OCI-LY7 (cell line): ENCODE results near the gene DTX1. TPM values are rescaled to one million over a fixed set of nuclear protein-coding genes. Genes with fewer than 3 reads are reported as not detected.

Source experiments
- BruUV-seq: library from RNA; stranded (reverse); fragments of 400-500 nt; replicated peaks from 2 replicates; lab custom pipeline; 2021; lab: Mats Ljungman, UMichigan
- CTCF ChIA-PET: fragments of 300-600 bp; sonication (Branson Sonifier 250); formaldehyde crosslinking; loops from one replicate; lab custom pipeline; 2022; ENCODE audit warnings: antibody characterized with exemption; ENCODE audit not compliant: unreplicated experiment; lab: Charles Lee
- POLR2A ChIA-PET: fragments of 300-600 bp; sonication (Branson Sonifier 250); formaldehyde crosslinking; loops from one replicate; lab custom pipeline; 2022; ENCODE audit warnings: antibody characterized with exemption; lab: Charles Lee
- DNase-seq: peaks from one replicate; pipeline ENCODE4 v3.0.0-alpha.2; 2015; ENCODE audit warnings: low spot score
- H2AFZ ChIP-seq: fragments of 200-600 bp; sonication (generic), shearing (Covaris generic); 2 replicates; pipeline ENCODE4 v1.6.1; 2014; ENCODE audit warnings: mild to moderate bottlenecking, antibody characterized with exemption, low read length, moderate library complexity
- H3K27ac ChIP-seq: fragments of 200-600 bp; sonication (generic); 2 replicates; pipeline ENCODE4 v1.5.1; 2014; ENCODE audit warnings: mixed run types, low read depth, mild to moderate bottlenecking, moderate library complexity, low read length, inconsistent platforms; ENCODE audit not compliant: poor library complexity, severe bottlenecking
- H3K36me3 ChIP-seq: fragments of 200-600 bp; sonication (generic); 2 replicates; pipeline ENCODE4 v1.6.1; 2014; ENCODE audit warnings: mild to moderate bottlenecking, antibody characterized with exemption, low read length, moderate library complexity, mixed read lengths; ENCODE audit not compliant: insufficient read depth
- H3K4me1 ChIP-seq: fragments of 200-600 bp; sonication (generic); 2 replicates; pipeline ENCODE4 v1.5.1; 2014; ENCODE audit warnings: mild to moderate bottlenecking, low read length; ENCODE audit not compliant: insufficient read depth, poor library complexity, severe bottlenecking
- H3K4me2 ChIP-seq: fragments of 200-600 bp; sonication (generic); 2 replicates; pipeline ENCODE4 v1.6.1; 2014; ENCODE audit warnings: mild to moderate bottlenecking, low read length
- H3K4me3 ChIP-seq: fragments of 200-600 bp; sonication (generic); 2 replicates; pipeline ENCODE4 v1.5.1; 2014; ENCODE audit warnings: mild to moderate bottlenecking, low read depth, low read length; ENCODE audit not compliant: poor library complexity, severe bottlenecking
- H3K79me2 ChIP-seq: fragments of 200-600 bp; sonication (generic); 2 replicates; pipeline ENCODE4 v1.6.1; 2016; ENCODE audit warnings: low read depth, mild to moderate bottlenecking, low read length, moderate library complexity, mixed read lengths; ENCODE audit not compliant: insufficient read depth
- H3K9me2 ChIP-seq: fragments of 200-600 bp; sonication (generic); 2 replicates; pipeline ENCODE4 v1.6.1; 2016; ENCODE audit warnings: mild to moderate bottlenecking, low read length, mixed read lengths; ENCODE audit not compliant: insufficient read depth
- H3K9me3 ChIP-seq: fragments of 200-600 bp; sonication (generic); 2 replicates; pipeline ENCODE4 v1.6.1; 2014; ENCODE audit warnings: mild to moderate bottlenecking, mixed run types, low read length, mixed read lengths
- H4K20me1 ChIP-seq: fragments of 200-600 bp; sonication (generic); 2 replicates; pipeline ENCODE4 v1.6.1; 2014; ENCODE audit warnings: mild to moderate bottlenecking, antibody characterized with exemption, low read length, moderate library complexity, mixed read lengths; ENCODE audit not compliant: insufficient read depth
- EZH2phosphoT487 ChIP-seq: fragments of 200-600 bp; sonication (generic); IDR thresholded peaks from 2 replicates; pipeline ENCODE4 v1.6.1; 2018; ENCODE audit warnings: low read depth, borderline replicate concordance, mild to moderate bottlenecking, mixed run types, antibody characterized with exemption, low read length, moderate library complexity, mixed read lengths
- intact Hi-C: fragments of 100-400 bp; cut with micrococcal nuclease; formaldehyde crosslinking; loops from one replicate; pipeline ENCODE4 v1.10.0; 2022; ENCODE audit not compliant: unreplicated experiment
- total RNA-seq, 2 experiments: library from RNA; depleted of rRNA in 1 of 2; stranded (reverse); fragments of >200 nt in 1 of 2; shearing (Covaris generic) in 1 of 2; gene quantifications; 2 replicates each; pipeline ENCODE4 v1.2.3, GENCODE V29; 2014 to 2022
- TF ChIP-seq, protein P1 (sequence below): fragments of 200-600 bp; sonication (generic); conservative IDR thresholded peaks from 2 replicates; pipeline ENCODE4 v1.5.1; 2014; ENCODE audit warnings: mild to moderate bottlenecking, antibody characterized with exemption, low read length, moderate library complexity, mixed read lengths

Gene DTX1
- total RNA-seq, 2 experiments from 2014 or later: 293 to 535 TPM

GRCh38 chr12:113137861-113138783, 81.6 kb downstream of the DTX1 start:
- POLR2A ChIA-PET: interaction anchor here (0.7 to 2.1 kb wide), 7 partner anchors 11 to 142 kb away, joined by 3 to 5 read pairs (median 4); no protein-coding TSS in a partner anchor

DNA sequence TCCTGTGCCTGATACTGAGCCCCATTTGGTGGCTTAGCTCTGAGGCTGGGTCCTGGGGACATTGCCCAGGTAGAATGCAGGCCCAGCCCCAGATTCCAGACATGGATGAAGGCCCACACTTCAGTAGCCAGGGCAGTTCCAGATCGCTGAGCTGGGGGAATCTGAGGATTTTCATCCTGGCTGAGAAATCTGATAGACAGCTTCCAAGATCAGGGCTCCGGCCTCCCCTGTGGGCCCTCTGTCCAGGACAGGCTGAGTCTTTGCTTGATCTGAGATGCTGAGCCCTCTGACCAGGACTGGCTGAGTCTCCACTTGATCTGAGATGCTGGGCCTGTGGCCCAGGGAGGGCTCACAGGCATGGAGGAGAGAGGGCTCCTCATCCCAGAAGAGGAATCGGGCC, 82.3 kb downstream of the DTX1 start:
- no peak overlapping the region for H3K4me3 ChIP-seq
- TF ChIP-seq EZH2phosphoT487: no peak
- TF ChIP-seq, protein P1, sequence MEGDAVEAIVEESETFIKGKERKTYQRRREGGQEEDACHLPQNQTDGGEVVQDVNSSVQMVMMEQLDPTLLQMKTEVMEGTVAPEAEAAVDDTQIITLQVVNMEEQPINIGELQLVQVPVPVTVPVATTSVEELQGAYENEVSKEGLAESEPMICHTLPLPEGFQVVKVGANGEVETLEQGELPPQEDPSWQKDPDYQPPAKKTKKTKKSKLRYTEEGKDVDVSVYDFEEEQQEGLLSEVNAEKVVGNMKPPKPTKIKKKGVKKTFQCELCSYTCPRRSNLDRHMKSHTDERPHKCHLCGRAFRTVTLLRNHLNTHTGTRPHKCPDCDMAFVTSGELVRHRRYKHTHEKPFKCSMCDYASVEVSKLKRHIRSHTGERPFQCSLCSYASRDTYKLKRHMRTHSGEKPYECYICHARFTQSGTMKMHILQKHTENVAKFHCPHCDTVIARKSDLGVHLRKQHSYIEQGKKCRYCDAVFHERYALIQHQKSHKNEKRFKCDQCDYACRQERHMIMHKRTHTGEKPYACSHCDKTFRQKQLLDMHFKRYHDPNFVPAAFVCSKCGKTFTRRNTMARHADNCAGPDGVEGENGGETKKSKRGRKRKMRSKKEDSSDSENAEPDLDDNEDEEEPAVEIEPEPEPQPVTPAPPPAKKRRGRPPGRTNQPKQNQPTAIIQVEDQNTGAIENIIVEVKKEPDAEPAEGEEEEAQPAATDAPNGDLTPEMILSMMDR: no peak
- ChIA-PET POLR2A (interaction anchor here (0.9 to 2.1 kb wide), 3 partner anchors 13 to 34 kb away, joined by 3 to 5 read pairs (median 5); no protein-coding TSS in a partner anchor), CTCF (interaction anchor here (0.7 to 1.5 kb wide), 2 partner anchors 14 to 15 kb away, joined by 3 read pairs; no protein-coding TSS in a partner anchor)
- H4K20me1 ChIP-seq: 0 out of 2 replicates have a peak, but pooled peaks cover 1% of the 10 kb centered on the region
- peak overlapping the region; percentile 30 for H3K27ac ChIP-seq
- H3K79me2 ChIP-seq: peaks cover 16% of the 10 kb centered on the region
- no peak for DNase-seq
- H3K9me2 ChIP-seq: no peaks in the 10 kb centered on the region
- peaks cover 64% of the 10 kb centered on the region for H3K4me1 ChIP-seq
- no peak overlapping the region for H3K4me2 ChIP-seq
- intact Hi-C loops: no loop called here
- no TSS peak for BruUV-seq
- H2AFZ ChIP-seq: no peak overlapping the region
- H3K36me3 ChIP-seq: peaks cover 16% of the 10 kb centered on the region
- no peaks in the 10 kb centered on the region for H3K9me3 ChIP-seq

More at GRCh38 chr12:113137861-113138783, 81.6 kb downstream of the DTX1 start:
- DNase-seq: no peak
- Histone ChIP-seq H4K20me1 (0 out of 2 replicates have a peak, but pooled peaks cover 6% of the 10 kb centered on the region), H3K4me2 (no peak overlapping the region), H2AFZ (peak overlapping the region; percentile 12; the same call in 1 of the 2 replicates), H3K27ac (peak overlapping the region; percentile 8), H3K79me2 (peaks cover 23% of the 10 kb centered on the region), H3K36me3 (peaks cover 23% of the 10 kb centered on the region), H3K4me3 (no peak overlapping the region), H3K9me3 (no peaks in the 10 kb centered on the region), H3K4me1 (peaks cover 70% of the 10 kb centered on the region), H3K9me2 (no peaks in the 10 kb centered on the region)
- TF ChIP-seq, protein P1: no peak
- no peak for TF ChIP-seq EZH2phosphoT487
- CTCF ChIA-PET: interaction anchor here (0.7 to 1.5 kb wide), 2 partner anchors 15 to 16 kb away, joined by 3 read pairs; no protein-coding TSS in a partner anchor
- no TSS peak for BruUV-seq
- intact Hi-C loops: no loop called here
